ACHN (cell line): ENCODE results near the gene PHPT1.
"Not testable (repeated sequence)": the region's sequence is repeated elsewhere in the genome, so short reads cannot be mapped to it uniquely, and the experiment has no call there.

Source experiments
- DNase-seq: peaks from one replicate; pipeline ENCODE4 v3.0.0-alpha.2; 2015
- in situ Hi-C: cut with HindIII; loops from 2 replicates; pipeline ENCODE4 v1.10.0; 2017; ENCODE audit warnings: low sequenced_read_pairs, low pct_ligation_motif_present, low pct_unique_long_range_greater_than_20kb

Gene PHPT1

DNA sequence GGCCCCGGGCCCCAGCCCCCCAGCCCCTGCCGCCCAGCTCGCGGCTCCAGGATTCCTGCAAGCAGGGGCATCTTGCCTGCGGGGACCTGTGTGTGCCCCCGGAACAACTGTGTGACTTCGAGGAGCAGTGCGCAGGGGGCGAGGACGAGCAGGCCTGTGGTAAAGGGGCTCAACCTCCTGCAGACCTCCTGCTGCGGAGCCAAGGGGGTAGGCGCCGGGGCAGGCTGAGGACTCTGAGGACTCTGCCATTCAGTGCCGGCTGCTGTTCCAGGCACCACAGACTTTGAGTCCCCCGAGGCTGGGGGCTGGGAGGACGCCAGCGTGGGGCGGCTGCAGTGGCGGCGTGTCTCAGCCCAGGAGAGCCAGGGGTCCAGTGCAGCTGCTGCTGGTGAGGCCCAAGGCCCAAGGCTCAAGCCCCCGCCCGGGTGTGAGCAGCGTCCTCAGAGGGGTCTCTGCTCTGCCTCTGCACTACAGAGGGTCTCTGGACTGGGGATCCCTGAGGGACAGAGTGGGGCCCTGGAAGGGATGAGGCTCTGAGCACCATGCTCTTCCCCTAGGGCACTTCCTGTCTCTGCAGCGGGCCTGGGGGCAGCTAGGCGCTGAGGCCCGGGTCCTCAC is 6.4 kb downstream of the PHPT1 start:
- no peak for DNase-seq
- in situ Hi-C loops: no loop called here

GRCh38 chr9:136856079-136856476 is 6.9 kb downstream of the PHPT1 start:
- DNase-seq: no peak

DNA sequence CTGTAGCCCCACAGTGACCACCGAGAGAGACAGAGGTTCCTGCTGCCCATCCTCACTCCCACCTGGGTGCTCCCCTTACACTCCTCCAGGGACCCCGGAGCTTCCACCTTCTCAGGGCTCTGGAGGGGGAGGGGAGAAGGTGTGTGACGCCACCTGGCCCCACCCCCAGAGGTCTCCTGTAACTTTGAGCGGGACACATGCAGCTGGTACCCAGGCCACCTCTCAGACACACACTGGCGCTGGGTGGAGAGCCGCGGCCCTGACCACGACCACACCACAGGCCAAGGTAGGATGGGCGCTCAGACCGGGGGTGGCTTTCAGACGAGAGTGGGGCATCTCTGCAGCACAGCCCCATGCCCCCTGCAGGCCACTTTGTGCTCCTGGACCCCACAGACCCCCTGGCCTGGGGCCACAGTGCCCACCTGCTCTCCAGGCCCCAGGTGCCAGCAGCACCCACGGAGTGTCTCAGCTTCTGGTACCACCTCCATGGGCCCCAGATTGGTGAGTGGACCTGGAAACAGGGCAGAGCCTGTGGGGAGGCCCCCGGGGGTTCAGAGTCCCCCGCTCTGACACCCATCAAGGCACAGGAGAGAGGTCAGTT is 7.4 kb downstream of the PHPT1 start:
- no peak for DNase-seq
- in situ Hi-C loops: no loop called here

More at GRCh38 chr9:136856079-136856476, 6.9 kb downstream of the PHPT1 start:
- in situ Hi-C loops: no loop called here

DNA sequence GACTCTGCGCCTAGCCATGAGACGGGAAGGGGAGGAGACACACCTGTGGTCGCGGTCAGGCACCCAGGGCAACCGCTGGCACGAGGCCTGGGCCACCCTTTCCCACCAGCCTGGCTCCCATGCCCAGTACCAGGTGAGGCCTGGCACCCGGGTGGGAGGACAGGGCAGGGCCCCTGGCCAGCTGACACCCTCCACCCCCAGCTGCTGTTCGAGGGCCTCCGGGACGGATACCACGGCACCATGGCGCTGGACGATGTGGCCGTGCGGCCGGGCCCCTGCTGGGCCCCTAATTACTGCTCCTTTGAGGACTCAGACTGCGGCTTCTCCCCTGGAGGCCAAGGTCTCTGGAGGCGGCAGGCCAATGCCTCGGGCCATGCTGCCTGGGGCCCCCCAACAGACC is 8.0 kb downstream of the PHPT1 start:
- DNase-seq: no peak
- in situ Hi-C loops: no loop called here

- in situ Hi-C loops: no loop called here
- DNase-seq: no peak
These were observed 8.6 kb downstream of the PHPT1 start for GRCh38 chr9:136857581-136858412.

DNA sequence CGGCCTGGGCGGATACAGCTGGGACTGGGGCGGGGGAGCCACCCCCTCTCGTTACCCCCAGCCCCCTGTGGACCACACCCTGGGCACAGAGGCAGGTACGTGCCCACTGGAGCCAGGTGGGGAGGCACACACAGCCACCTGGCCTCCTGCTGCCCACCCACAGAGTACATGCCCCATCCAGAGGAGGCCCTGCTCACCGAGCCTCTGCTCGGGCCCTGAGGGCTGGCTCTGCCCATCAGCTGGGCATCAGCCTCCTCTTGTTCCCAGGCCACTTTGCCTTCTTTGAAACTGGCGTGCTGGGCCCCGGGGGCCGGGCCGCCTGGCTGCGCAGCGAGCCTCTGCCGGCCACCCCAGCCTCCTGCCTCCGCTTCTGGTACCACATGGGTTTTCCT is 9.2 kb downstream of the PHPT1 start:
- in situ Hi-C loops: no loop called here
- no peak for DNase-seq

DNA sequence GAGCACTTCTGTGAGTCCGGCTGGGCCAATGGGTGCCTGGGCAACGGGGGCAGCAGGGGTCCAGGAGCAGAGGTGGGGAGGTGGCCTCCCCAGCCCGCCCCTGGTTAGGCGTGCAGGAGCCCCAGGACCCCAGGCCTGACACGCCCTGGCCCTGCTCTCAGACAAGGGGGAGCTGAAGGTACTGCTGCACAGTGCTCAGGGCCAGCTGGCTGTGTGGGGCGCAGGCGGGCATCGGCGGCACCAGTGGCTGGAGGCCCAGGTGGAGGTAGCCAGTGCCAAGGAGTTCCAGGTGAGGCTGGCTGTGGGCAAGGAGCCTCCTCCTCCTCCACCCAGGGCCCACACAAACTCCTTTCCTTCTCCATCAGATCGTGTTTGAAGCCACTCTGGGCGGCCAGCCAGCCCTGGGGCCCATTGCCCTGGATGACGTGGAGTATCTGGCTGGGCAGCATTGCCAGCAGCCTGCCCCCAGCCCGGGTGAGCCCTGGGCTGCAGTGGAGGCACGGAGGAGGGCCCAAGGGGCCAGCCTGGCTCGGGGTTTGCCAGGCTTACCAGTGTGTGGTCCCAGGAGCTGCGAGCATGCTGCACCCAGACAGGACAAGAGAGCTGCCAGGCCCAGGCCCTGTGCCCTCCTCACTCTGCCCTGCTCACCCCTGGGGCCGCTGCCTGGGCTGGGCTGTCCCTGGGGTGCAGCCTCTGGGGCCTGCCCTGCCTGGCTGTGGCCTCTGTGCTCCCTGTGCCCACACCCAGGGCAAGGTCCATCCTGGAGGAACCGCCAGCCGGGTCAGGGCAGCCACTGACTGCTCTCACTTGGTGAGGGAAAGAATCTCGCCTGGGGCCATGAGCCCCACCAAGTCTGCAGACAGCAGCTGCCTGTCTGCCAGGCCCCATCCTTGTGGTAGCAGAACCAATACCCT is 9.9 kb downstream of the PHPT1 start:
- in situ Hi-C loops: no loop called here
- DNase-seq: peak; percentile 24

- in situ Hi-C loops: no loop called here
- DNase-seq: no peak
These were observed 11.3 kb downstream of the PHPT1 start for GRCh38 chr9:136860529-136860928.

- no peak for DNase-seq
- in situ Hi-C loops: no loop called here
These were observed 12.0 kb downstream of the PHPT1 start for GRCh38 chr9:136860933-136861873.

- no peak for DNase-seq
- in situ Hi-C loops: no loop called here
These were observed 12.8 kb downstream of the PHPT1 start for GRCh38 chr9:136861874-136862457.

DNA sequence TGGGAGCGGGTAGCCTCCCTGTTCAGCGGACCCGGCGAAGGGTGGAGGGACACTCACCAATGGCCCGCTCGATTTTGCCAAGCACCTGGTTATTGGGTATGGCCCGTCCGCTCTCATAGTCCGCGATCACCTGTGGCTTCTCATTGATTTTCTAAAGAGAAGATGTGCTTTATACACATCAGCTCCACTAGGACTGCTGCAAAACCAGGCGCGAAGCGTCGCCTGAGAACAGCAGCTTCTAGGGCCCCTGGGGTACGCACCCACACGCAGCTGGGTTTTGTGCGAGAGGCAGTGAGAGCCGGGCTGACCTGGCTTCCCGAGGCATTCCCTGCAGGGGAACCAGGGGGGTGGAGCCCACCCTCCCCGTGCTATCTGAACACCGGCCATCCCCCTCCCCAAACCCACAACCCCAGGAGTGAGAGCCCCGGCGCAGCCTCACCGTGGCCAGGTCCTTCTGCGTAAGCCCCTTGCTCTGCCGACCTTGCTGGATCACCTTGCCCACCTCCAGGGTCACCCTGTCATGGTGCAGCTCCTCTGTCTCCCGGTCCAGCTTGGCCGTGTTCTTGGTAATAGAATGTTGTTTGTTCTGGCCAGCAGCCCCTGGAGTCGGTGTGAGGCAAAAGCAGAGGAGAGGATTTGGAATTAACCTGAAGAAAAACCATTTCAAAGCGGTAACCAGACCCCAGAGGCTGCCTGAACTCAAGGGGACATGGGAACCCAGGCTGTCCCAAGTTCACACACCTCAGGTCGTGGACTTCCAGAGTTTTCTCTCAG is 13.8 kb downstream of the PHPT1 start:
- in situ Hi-C loops: no loop called here

DNA sequence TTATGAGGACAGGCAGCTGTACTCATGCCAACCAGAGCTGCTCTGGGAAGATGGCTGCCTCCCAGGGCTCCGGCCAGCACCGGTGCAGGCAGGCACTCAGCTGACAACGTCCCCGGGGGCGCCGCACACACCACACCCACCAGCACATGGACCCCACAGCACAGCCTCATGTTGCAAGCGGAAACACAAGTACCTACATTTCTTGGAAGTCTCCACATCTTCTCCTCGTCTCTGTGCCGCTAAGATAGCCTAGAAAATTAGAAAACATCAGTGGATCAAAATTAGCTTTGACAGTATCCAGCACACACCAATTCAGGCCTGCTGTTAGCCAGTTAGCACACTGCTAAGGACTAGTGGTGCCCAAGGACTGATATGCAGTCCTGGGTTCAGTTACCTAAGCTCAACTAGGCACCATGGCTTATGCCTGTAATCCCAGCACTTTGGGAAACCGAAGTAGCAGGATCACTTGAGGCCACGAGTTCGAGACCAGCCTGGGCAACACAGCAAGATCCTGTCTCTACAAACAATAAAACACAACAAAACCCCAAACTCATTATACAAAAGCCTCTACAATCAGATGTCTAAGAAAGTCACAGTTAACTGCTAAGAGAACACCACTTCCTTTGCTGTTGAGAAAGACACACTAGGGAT is 14.5 kb downstream of the PHPT1 start:
- in situ Hi-C loops: no loop called here

More for the DNA sequence above, 13.8 kb downstream of the PHPT1 start:
- DNase-seq: no peak

GRCh38 chr9:136865041-136865767 is 16.0 kb downstream of the PHPT1 start:
- in situ Hi-C loops: no loop called here
- no peak for DNase-seq

More for the DNA sequence above, 14.5 kb downstream of the PHPT1 start:
- DNase-seq: no peak

DNA sequence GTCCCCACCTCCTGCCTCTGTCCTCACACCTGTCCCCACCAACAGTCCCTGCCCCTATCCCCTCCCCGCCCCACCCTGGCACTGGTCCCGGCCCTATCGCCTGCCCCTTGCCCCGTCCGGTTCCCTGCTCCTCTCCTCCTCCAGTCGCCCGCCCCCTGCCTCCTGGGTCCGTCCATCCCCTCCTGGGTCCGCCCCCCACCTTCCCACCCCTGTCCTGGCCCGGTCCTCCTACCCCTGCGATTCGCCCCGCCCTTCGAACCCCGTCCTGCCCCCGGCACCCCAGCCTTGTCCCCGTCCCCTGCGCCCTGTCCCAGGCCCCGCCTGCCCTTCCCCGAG is 16.5 kb downstream of the PHPT1 start:
- no peak for DNase-seq
- in situ Hi-C loops: no loop called here

DNA sequence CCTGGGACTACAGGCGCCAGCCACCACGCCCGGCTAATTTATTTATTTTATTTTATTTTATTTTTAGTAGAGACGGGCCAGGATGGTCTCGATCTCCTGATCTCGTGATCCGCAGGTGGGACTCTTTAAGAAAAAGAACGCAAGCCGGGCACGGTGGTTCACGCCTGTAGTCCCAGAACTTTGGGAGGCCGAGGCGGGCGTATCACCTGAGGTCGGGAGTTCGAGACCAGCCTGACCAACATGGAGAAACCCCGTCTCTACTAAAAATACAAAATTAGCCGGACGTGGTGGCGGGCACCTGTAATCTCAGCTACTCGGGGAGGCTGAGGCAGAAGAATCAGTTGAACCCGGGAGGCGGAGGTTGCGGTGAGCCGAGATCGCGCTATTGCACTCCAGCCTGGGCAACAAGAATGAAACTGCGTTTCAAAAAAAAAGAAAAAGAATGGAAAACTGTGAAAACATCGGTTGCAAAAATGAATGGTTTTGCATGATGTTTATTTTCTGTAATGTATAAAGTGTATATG is 17.8 kb downstream of the PHPT1 start:
- DNase-seq, in situ Hi-C loops: not testable (repeated sequence)

DNA sequence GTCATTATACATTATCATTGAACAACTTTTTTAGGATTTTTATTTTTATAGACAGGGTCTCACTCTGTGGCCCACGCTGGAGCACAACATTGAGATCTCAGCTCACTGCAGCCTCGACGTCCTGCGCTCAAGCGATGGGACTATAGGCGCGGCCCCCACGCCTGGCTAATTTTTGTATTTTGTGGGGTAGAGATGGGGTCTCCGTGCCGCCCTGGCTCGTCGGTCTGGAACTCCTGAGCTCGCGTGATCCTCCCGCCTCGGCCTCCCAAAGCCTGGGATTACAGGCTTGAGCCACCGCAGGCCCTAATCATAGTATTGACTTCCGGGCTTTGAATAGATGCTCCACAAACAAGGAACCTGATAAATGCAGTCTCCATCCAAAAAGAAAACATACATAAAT is 18.3 kb downstream of the PHPT1 start:
- in situ Hi-C loops: no loop called here
- no peak for DNase-seq
